ENCODE results near the gene MIXL1. TPM values are rescaled to one million over a fixed set of nuclear protein-coding genes. Genes with fewer than 3 reads are reported as not detected.

Gene MIXL1
- total RNA-seq, 1 donor from 2014 or later = not detected

DNA sequence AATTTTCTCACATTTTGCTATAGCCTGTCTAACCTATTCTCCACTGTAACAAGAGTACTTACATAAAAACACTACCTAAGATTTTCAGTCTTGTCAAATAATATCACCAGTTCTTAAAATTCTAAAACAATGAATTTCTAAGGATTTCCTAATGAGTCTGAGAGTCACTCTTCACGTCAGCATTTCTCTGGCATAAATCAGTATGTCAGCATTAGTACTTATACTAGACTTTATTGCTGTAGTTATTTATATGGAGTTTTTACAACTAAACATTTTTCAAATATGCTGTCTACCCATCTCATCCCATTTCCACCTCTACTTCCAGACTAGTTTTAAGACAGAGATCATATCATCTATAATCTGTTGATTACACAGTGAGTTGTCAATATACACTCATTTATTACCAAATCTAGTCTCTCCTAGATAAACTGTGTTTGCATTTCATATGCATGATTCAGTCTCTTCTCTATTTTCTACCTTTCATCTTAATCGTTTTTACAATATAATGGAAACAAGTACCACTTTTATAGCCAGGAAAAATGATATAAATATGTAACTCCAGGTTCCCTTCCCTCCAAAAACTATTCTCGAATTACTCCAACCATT is 52.7 kb downstream of the MIXL1 start:
- no peak for DNase-seq (ENCODE audit: low spot score)

Other genes with a start within 250 kb of the MIXL1 start
- 20.1 TPM for gene SDE2, start 224.3 kb upstream of the MIXL1 start, total RNA-seq
- 321 TPM for gene H3-3A, start 160.9 kb upstream of the MIXL1 start, total RNA-seq
- gene ACBD3, start 36.9 kb upstream of the MIXL1 start, total RNA-seq = 46.7 TPM
- gene LIN9, start 85.5 kb downstream of the MIXL1 start, total RNA-seq = 1.3 TPM
- gene PARP1, start 184.4 kb downstream of the MIXL1 start, total RNA-seq = 52.9 TPM

Measured in mesenteric fat pad (tissue), 1 donor.